Neural cell (in vitro differentiated cells): Measurements from ENCODE around the gene LRP5.

Experiments used
- CTCF ChIP-seq: fragments of 450-650 bp; IDR thresholded peaks from 2 replicates; pipeline ENCODE4 v1.5.1; 2014; ENCODE audit warnings: antibody characterized with exemption, mild to moderate bottlenecking, moderate library complexity; ENCODE audit not compliant: poor library complexity, severe bottlenecking
- EZH2 ChIP-seq: fragments of 200-600, 300-800 bp; shearing (Covaris generic), sonication (generic); IDR thresholded peaks from 2 replicates; pipeline ENCODE4 v1.6.1; 2014; ENCODE audit warnings: antibody characterized with exemption, low read length, borderline replicate concordance, mild to moderate bottlenecking; ENCODE audit not compliant: insufficient read depth, poor library complexity, severe bottlenecking
- POLR2AphosphoS5 ChIP-seq: IDR thresholded peaks from 2 replicates; pipeline ENCODE4 v1.6.1; 2012
- RAD21 ChIP-seq: fragments of 450-650 bp; conservative IDR thresholded peaks from 2 replicates; pipeline ENCODE4 v1.6.1; 2014; ENCODE audit warnings: antibody characterized with exemption, mild to moderate bottlenecking, moderate library complexity

GRCh38 chr11:68312117-68312779, at the start of gene LRP5:
- TF ChIP-seq POLR2AphosphoS5 (no peak), CTCF (no peak), RAD21 (no peak), EZH2 (no peak)
